GM18519 (cell line): Measurements from ENCODE around the gene RPS6KA4.
A peak's percentile ranks its signal among the peaks of the same experiment; 100 is the strongest.

ENCODE experiments used
- ATAC-seq: cut with Tn5 transposase; IDR thresholded peaks from one replicate; pipeline ENCODE4 v1.9.1; 2021; ENCODE audit warnings: mild to moderate bottlenecking, moderate library complexity; ENCODE audit not compliant: unreplicated experiment, low FRiP score

Gene RPS6KA4

DNA sequence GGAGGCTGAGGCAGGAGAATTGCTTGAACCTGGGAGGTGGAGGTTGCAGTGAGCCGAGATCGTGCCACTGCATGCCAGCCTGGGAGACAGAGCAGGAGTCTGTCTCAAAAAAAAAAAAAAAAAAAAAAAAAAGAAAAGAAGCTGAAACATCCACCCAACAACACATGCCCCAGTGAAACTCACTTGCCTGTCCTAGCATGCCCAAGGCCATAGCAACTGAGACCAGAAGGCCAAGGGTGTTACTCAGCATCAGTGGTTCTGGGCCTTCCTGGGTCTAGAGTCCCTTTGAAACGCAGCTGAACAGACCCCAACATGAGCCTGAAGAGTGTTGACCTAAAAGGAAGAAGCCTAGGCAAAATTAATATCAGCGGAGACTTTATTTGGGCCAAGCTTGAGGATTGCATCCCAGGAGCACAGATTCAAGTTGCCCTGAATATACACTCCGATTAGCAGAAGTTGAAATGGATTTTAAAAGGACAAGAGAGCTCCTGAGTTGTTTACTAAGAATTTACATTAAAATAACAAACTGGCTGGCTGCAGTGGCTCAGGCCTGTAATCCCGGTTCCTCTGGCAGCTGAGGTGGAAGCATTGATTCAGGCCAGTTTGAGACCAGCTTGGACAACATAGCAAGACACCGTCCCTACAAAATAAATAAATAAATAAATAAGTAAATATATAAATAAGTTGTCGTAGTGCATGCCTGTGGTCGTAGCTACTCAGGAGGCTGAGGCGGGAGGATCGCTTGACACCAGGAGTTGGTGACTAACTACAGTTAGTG, 34.1 kb upstream of the RPS6KA4 start:
- no peak for ATAC-seq

DNA sequence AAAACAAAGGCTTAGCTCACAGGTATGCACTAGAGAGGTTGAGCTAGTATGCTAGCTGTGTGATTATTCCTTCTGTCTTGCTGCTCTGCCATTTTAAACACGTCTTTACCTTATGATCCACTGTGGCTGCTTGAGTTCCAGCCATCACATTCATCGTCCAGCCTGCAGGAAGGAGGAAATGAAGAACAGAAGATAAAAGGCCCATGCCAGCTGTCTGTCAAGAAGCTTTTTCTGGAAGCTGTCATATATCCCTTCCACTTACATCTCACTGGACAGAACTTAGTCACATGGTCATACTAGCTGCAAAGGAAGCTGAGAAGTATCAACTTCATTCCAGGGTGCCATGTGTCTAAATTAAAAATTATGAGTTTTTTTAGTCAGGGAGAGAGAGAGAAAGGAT, 31.6 kb upstream of the RPS6KA4 start:
- ATAC-seq = no peak

DNA sequence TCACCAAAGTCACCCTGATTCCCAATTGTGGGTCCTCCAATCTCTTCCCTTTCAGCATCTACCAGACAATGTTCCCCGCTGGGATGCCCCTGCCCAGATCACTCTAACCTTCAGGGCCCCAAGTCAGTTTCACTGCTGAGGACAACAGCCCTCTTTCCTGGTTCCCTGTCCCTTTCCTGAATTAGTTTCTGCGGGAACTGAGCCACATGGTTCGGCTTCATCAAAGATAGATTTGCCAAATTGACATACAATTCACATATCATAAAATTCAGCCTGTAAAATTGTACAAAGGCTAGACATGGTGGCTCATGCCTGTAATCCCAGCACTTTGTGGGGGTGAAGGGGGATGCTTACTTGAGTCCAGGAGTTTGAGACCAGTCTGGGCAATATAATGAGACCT, 31.0 kb upstream of the RPS6KA4 start:
- no peak for ATAC-seq

DNA sequence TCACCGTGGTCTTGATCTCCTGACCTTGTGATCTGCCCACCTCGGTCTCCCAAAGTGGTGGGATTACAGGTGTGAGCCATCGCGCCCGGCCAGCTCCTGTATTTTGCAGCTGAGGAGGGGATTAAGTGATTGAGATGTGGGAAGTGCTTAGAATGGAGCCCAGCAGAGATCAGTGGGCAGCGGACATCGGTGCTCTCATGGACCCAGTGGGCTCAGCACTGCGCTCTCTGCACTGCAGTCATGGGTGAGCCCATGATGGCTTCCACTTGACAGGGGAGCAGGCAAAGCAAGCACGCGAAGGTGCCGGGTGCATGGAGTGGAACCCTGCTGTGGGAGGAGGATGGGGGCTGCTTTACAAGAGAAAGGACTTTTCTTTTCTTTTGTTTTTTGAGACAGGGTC, 28.1 kb upstream of the RPS6KA4 start:
- ATAC-seq = no peak

DNA sequence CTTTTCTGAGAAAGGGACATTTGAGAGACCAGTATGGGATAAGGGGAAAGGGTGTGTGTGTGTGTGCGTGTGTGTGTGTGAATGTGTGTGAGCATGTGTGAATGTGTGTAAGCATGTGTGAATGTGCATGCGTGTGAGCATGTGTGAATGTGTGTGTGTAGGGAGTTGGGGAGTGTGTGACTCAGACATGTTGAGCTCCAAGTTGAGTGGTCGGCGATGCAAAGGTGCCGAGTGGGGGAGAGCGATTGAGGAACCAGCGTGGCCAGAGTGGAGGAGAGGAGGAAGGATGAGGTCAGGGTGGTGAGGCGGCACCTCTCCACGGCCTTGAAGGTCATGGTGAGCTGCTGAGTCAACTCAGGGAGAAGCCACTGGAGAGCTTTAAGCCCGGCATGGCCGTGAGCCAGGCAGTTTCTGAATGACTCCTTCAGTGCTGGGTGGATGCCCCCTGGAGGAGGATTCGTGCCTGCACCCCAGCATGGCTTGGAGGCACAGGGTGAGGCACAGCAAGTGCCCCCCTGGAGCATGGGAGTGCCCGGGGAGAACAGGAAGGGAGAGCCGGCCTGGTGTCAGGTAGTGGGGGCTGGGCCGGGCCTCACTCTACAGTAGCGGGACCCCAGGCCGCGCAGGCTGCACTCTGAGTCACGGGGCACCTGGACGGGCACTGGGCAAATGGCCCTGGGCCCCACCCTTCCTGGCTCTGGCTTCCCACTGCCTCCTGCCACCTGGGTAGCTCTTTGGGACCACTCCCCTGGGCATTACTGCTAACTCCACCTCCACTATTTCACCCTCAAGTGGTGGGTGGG, 27.2 kb upstream of the RPS6KA4 start:
- ATAC-seq = no peak

DNA sequence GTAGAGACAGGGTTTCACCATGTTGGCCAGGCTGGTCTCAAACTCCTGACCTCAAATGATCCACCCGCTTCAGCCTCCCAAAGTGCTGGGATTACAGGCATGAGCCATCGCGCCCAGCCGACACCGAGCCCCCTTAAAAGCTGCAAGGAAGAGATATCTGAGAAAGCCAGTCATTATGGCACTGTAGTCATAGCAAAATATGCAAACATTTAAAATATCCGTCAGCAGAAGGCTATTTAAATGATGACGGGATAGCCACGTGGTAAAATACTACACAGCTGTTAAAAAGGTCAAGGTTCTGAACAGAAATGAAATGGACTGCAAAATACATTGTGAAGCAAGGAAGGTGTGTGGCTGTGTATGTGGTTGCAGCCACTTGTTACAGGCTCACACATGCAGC, 25.4 kb upstream of the RPS6KA4 start:
- no peak for ATAC-seq

DNA sequence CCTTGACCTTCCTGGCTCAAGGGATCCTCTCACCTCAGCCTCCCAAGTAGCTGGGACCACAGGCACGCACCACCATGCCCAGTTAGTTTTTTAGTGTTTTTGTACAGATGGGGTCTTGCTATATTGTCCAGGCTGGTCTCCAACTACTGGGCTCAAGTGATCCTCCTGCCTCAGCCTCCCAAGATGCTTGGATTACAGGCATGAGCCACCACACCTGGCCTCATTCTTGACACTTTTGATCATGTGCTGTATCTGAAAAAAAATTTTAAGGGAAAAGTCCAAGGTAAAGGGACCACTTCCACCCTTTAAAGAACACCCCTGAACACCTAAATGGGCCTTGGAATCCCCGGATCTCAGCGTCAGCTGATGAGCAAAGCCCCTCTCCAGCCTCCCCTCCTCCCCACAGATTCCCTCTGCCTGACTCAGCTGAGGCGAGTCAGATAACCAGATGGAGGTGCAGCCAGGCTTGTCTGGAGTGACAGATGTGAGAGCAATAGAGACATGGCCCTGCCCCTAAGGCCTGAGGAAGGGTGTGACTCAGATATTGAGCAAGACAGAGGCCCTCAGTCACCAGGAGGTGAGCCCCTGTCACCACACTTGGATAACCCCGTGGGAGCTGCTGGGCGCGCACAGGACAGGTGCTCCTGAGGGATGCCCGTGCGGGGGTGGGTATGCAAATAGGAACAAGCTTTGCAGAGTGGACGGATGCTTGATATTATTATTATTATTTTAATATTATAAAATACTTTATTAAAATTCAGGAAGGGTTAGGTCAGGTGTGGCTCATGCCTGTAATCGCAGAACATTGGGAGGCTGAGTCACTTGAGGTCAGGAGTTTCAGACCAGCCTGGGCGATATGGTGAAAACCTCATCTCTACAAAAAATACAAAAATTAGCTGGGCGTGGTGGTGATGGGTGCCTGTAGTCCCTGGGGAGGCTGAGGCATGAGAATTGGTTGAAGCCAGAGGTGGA, 23.9 kb upstream of the RPS6KA4 start:
- ATAC-seq = peak; percentile 79

DNA sequence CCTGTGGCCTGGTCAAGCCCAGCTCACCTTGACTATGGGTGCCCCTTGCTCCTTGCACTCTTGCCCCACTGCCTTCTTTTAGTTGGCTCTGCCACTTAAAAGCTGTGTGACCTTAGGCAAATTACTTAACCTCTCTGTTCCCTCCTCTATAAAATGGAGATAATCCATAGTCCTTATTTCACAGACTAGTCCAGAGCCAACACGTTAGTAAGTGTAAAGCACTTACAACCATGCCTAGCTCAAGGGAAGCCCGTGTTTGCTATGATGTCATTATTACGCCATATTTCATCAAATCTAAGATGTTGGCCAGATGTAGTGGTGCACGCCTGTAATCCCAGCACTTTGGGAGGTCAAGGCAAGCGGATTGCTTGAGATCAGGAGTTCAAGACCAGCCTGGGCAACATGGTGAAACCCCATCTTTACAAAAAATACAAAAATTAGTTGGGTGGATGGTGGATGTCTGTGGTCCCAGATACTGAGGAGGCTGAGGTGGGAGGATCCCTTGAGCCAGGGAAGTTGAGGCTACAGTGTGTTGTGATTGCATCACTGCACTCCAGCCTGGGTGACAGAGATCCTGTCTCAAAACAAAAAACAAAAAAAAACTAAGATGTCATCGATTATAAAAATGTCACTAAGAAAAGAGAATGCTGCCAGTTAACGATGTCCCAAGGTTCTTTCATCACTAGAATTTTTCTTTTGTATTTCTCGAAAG, 21.3 kb upstream of the RPS6KA4 start:
- ATAC-seq = no peak

DNA sequence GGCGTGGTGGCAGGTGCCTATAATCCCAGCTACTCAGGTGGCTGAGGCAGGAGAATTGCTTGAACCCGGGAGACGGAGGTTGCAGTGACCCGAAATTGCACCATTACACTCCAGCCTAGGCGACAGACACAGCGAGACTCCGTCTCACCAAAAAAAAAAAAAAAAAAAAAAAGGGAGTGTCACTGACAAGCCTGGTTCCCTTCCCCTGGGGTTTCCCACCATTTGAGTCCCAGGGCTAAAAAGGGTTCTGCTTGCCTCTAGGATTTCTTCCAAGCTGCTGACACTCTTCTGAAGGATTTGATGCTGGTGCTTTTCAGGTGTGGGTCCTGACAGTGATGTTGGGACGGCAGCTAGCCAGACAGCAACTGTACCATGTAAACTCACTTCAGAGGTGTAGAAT, 20.2 kb upstream of the RPS6KA4 start:
- no peak for ATAC-seq

DNA sequence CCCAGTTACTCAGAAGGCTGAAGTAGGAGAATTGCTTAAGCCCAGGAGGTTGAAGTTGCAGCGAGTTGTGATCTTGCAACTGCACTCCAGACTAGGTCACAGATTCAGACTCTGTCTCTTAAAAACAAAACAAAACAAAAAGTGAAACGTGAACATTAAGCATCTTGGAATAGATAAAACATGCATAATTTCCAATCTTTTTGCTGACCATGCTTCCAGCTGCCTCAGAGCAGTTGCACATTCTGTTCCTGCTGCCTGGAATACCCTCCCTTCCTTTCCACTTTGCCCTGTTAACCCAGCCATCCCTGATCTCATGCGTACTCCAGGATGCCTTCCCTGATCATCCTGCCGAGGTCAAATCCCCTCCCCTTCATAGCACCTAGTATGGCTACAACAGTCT, 19.7 kb upstream of the RPS6KA4 start:
- no peak for ATAC-seq

DNA sequence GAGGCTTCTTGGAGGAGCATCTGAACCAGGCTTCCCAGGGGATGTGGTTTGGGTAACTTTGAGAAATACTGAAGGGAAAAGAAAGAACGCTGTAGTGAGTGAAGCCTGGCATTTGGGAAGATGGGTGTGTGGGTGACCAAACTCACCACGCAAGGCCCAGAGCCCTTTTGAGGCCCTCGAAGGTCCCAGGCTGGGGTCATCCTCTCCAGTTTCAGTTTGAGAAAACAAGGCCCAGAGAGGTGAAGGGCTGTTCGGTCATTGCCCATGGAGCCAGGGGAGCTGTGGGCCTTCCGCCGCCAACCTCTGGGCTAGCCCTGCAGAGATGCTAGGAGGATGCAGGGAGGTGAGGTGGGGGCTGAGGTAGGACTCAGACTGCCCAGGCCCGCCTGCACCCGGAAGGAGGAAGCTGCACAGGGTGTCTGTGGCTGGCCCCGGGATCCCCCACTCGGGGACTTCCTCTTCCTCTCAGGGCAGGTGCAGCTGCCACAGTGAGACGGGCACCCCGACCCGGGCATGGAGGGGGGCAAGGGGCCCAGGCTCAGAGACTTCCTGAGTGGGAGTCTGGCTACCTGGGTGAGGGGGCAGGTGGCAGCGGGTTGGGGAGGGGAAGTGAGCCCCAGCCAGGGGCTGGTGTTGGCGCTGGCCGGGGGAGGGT, 19.1 kb upstream of the RPS6KA4 start, which contains the start of gene CCDC88B:
CCDC88B (plus strand) TSS at position 451 of the 655 bp plus-strand sequence; CDS start at position 514, 63 bp downstream.
- ATAC-seq = no peak

DNA sequence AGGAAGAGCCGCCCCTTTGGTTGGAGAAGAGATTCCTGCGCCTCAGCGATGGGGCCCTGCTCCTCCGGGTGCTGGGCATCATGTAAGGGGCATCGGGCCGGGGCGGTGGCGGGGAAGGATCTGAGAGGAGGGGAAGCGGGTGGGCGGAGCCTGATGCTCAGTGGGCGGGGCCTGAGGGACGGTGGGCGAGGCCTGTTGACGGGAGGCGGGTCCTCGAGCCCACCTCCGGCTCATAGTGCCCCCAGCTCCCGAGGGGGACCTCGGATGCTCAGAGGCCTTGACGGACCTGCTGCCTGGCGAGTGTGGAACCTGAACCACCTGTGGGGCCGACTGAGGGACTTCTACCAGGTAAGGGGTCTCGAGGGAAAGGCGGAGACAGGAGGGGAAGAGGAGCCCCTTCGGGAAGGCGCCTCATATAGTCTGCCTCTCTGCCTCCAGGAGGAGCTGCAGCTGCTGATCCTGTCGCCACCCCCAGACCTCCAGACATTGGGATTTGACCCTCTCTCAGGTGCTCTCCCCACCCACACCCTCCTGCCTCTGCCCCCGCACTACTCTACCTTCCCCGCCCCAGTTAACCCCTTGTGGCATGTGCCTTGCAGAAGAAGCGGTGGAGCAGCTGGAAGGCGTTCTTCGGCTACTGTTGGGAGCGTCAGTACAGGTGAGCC, 18.2 kb upstream of the RPS6KA4 start:
- ATAC-seq = no peak

DNA sequence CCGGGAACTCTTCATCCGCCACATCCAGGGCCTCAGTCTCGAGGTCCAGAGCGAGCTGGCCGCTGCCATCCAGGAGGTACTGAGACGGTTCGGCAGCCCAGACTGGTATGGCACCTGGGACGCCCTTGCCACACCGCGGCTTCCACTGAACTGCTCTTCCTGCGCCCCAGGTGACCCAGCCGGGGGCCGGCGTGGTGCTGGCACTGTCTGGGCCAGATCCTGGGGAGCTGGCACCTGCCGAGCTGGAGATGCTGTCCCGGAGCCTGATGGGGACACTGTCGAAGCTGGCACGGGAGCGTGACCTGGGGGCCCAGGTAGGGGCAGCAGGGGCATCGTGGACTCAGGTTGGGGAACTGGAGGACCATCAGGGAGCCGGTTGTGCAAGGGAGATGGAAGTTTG, 17.5 kb upstream of the RPS6KA4 start:
- ATAC-seq = no peak

DNA sequence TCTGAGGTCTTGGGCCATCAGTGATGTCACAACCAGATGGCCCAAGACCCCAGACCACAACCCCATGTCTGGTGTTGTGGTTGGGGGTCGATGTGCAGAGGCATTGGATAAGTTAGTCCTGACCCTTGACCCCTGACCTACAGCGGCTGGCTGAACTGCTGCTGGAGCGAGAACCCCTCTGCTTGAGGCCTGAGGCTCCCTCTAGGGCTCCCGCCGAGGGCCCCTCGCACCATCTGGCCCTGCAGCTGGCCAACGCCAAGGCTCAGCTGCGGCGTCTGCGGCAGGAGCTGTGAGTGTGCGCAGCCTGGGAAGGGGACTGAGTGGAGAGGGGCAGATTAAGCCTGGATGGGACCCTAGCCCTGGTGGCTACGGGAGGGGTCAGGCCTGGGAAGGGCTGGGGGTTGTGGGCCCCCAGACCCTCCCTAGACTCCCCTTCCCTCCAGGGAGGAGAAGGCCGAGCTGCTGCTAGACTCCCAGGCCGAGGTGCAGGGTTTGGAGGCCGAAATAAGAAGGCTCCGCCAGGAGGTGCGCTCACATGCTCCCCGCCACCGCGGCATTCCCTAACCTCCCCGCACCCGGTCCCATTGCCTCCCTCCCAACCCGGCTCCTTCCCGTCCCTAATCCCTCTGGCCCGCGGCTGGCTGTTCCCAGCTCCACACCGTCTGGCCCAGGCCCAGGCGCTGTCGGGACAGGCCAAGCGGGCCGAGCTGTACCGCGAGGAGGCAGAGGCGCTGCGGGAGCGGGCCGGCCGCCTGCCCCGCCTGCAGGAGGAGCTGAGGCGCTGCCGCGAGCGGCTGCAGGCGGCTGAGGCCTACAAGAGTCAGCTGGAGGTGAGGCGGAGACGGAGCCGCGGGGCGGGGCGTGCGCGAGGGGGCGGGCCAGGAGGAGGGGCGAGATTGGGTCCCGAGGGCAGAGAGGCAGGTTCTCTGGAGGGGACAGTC, 16.8 kb upstream of the RPS6KA4 start:
- ATAC-seq = peak; percentile 42

DNA sequence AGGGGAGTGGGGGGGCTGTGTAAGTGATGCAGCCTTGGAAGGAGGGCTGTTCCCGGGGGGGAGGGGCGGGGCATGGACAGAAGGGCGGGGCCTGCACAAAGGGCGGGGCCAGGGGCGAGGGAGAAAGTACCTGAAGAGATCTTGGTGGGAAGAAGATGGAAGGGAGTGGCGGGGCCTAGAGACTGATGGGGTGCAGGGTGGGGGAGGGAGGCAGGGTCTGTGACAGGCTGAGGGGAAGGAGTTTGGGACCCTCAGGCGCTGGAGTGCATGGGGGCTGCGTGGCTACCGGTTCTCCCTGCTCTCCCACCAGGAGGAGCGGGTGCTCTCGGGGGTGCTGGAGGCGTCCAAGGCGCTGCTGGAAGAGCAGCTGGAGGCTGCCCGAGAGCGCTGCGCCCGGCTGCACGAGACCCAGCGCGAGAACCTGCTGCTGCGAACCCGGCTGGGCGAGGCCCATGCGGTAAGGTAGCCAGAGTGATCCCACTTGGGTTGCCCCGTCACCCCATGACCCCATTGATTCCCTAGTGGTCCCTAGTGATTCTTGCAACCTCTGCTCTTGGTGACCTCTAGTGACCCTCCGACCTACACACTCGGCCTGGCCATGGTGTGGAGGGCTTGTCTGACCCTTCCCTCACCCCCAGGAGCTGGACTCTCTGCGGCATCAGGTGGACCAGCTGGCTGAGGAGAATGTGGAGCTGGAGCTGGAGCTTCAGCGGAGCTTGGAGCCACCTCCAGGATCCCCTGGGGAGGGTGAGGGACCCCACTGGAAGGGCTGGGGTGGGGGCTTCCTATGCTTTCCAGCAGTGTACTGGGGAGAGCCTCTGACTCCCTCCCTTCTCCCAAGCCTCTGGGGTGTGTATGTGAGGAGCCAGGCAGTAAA, 15.9 kb upstream of the RPS6KA4 start:
- no peak for ATAC-seq

DNA sequence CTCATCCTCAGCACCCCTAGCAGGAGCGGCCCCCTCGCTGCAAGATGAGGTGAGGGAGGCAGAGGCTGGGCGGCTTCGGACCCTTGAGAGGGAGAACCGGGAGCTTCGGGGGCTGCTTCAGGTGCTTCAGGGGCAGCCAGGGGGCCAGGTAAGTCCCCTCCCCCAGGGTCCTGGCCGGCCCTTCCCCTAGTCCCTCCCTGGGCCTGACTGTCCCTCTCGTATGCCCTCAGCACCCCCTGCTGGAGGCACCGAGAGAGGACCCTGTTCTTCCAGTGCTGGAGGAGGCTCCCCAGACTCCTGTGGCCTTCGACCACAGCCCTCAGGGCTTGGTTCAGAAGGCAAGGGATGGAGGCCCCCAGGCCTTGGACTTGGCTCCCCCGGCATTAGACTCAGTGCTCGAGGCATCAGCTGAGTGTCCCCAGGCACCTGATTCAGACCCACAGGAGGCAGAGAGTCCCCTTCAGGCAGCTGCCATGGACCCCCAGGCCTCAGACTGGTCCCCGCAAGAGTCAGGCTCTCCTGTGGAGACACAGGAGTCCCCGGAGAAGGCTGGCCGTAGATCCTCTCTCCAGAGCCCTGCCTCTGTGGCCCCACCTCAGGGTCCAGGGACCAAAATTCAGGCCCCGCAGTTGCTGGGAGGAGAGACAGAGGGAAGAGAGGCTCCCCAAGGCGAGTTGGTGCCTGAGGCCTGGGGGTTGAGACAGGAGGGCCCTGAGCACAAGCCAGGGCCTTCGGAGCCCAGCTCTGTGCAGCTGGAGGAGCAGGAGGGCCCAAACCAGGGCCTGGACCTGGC, 15.0 kb upstream of the RPS6KA4 start:
- ATAC-seq = no peak
